ENCODE measurements around the gene NDUFB10. TPM values are rescaled to one million over a fixed set of nuclear protein-coding genes. Genes with fewer than 3 reads are reported as not detected.

Gene NDUFB10
- total RNA-seq, 2 experiments from 2014 or later, result 126 to 129 TPM

- Mint-ChIP-seq H3K27ac (no peak overlapping the region), H3K9me3 (no peaks in the 10 kb centered on the region), H3K4me1 (ENCODE audit: low read depth) (peaks cover 15% of the 10 kb centered on the region), H3K4me3 (no peak overlapping the region), H3K27me3 (no peaks in the 10 kb centered on the region), H3K36me3 (ENCODE audit: low read depth) (peaks cover 27% of the 10 kb centered on the region)
- ATAC-seq (no peak), DNase-seq (no peak)
- CTCF ChIA-PET, result interaction anchor here (1.0 kb wide), 1 partner anchor 25 kb away, joined by 3 read pairs; no protein-coding TSS in a partner anchor
- POLR2A ChIA-PET, result interaction anchor here (0.9 to 29.2 kb wide), 5 partner anchors 10 to 154 kb away, joined by 3 to 505 read pairs (median 7); partner anchors contain the start of genes NDUFB10, NOXO1, RNF151 and RPS2
- intact Hi-C loops (cut with micrococcal nuclease), result no loop called here
- TF ChIP-seq CTCF (IDR thresholded peaks at IDR 0.05), result no peak
Observed at GRCh38 chr16:1997494-1998359, 38.4 kb downstream of the NDUFB10 start.

- Mint-ChIP-seq H3K36me3 (ENCODE audit: low read depth) (peaks cover 27% of the 10 kb centered on the region), H3K9me3 (no peaks in the 10 kb centered on the region), H3K4me3 (no peak overlapping the region), H3K27me3 (no peaks in the 10 kb centered on the region), H3K27ac (no peak overlapping the region), H3K4me1 (ENCODE audit: low read depth) (peaks cover 13% of the 10 kb centered on the region)
- ATAC-seq (no peak), DNase-seq (no peak)
- intact Hi-C loops (cut with micrococcal nuclease), result no loop called here
- ChIA-PET POLR2A (interaction anchor here (0.9 to 29.2 kb wide), 2 partner anchors 10 to 33 kb away, joined by 3 to 505 read pairs; partner anchors contain the start of genes NDUFB10, RNF151, RPS2 and TBL3), CTCF (interaction anchor here (1.0 kb wide), 1 partner anchor 24 kb away, joined by 3 read pairs; no protein-coding TSS in a partner anchor)
- no peak for TF ChIP-seq CTCF (IDR thresholded peaks at IDR 0.05)
Observed at GRCh38 chr16:1998360-1998835, 39.1 kb downstream of the NDUFB10 start.

DNA sequence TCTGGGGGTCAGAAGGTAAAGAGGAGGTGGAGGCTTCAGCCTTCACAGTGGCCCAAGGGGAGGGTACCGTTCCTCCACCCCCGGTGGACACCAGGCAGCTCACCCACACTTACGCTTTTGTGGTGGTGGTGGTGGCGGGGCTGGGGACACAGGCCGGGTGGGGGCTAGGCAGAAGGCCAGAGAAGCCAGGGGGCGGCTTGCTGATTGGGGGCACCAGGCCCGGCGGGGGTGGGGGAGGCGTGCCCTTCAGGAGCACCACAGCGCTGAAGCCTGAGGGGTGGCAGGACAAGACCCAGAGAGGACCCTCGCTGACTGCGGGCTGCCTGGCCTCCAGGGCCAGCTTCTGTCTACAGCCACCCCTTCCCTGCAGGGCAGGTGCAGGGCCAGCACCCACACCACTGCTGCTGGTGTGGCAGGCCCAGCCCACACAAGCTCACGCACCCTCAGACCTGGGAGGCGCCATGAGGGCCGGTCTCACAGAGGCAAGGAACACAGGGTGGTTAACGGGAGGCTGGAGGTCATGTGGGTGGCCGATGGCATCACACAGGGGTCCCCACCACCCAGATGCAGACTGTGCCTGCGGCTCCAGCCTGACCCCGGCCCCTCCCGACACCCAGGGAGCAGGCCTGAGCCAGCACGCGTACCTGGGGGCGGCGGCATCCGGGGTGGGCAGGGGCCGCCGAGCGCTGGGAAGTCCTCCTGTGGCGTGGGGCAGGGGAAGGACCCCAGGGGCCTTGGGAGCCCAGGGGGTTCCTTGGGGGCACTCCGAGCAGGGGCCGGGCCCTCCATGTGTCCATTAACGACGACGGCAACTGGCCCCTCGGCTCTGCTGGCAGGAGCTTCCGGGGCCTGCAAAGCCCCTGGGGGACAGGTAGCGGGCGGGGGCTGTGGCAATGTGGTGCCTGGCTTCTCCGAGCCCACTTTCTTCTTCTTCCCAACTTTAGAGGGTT, 39.8 kb downstream of the NDUFB10 start:
- CTCF ChIA-PET, result interaction anchor here (1.0 kb wide), 1 partner anchor 23 kb away, joined by 3 read pairs; no protein-coding TSS in a partner anchor
- intact Hi-C loops (cut with micrococcal nuclease), result no loop called here
- no peak for ATAC-seq
- no peak for TF ChIP-seq CTCF (IDR thresholded peaks at IDR 0.05)
- H3K27ac Mint-ChIP-seq, result no peak overlapping the region
- H3K4me1 Mint-ChIP-seq (ENCODE audit: low read depth), result peaks cover 11% of the 10 kb centered on the region
- no peak overlapping the region for H3K4me3 Mint-ChIP-seq
- H3K9me3 Mint-ChIP-seq, result no peaks in the 10 kb centered on the region
- POLR2A ChIA-PET, result interaction anchor here (0.9 to 1.0 kb wide), 2 partner anchors 9 to 34 kb away, joined by 3 read pairs; no protein-coding TSS in a partner anchor
- H3K36me3 Mint-ChIP-seq (ENCODE audit: low read depth), result peaks cover 27% of the 10 kb centered on the region
- DNase-seq, result no peak
- no peaks in the 10 kb centered on the region for H3K27me3 Mint-ChIP-seq

DNA sequence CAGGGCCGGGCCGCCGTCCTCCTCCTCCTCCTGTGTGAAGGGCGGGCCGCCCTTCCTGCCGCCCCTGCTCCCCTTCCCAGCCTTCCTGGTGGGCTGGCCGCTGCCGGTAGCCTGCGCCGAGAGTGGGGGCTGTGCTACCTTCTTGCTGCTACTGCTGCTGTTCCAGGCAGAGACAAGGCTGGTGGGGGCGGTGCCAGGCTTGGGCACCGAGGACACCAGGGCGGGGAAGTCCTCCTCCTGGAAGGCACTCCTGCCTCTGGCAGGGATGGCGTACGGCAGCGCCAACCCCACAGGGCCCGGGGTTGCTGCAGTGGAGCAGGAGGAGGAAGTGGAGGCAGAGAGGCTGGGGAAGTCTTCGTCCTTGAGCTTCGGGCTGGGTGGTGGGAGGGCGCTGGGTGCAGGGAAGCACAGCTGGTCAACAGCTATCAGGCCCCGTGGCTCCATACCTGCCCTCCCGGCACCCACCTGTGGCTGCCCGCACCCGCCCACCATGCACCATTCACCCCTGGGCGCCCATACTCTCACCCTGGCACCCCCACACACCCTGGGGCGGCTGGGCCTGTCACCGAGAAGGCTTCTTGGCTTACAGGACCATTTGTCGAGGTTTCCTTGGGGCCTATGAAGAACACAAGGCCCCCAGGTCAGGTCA, 40.7 kb downstream of the NDUFB10 start:
- ChIA-PET CTCF (no interaction called here), POLR2A (interaction anchor here (0.9 to 1.8 kb wide), 3 partner anchors 11 to 155 kb away, joined by 3 to 4 read pairs (median 3); partner anchors contain the start of gene TRAF7)
- peaks cover 29% of the 10 kb centered on the region for H3K36me3 Mint-ChIP-seq (ENCODE audit: low read depth)
- H3K4me1 Mint-ChIP-seq (ENCODE audit: low read depth), result peaks cover 14% of the 10 kb centered on the region
- no peaks in the 10 kb centered on the region for H3K27me3 Mint-ChIP-seq
- TF ChIP-seq CTCF (IDR thresholded peaks at IDR 0.05), result no peak
- H3K4me3 Mint-ChIP-seq, result no peak overlapping the region
- H3K9me3 Mint-ChIP-seq, result no peaks in the 10 kb centered on the region
- intact Hi-C loops (cut with micrococcal nuclease), result no loop called here
- no peak for ATAC-seq
- DNase-seq, result no peak
- H3K27ac Mint-ChIP-seq, result no peak overlapping the region

Data from activated CD8-positive, alpha-beta T cell treated with anti-CD3 and anti-CD28 coated beads for 36 hours (primary cell).